Measurements from ENCODE around the gene NPRL2. TPM values are rescaled to one million over a fixed set of nuclear protein-coding genes. Genes with fewer than 3 reads are reported as not detected.

The NPRL2 gene
- total RNA-seq, 1 experiment from 2014 or later, result 35.4 TPM

DNA sequence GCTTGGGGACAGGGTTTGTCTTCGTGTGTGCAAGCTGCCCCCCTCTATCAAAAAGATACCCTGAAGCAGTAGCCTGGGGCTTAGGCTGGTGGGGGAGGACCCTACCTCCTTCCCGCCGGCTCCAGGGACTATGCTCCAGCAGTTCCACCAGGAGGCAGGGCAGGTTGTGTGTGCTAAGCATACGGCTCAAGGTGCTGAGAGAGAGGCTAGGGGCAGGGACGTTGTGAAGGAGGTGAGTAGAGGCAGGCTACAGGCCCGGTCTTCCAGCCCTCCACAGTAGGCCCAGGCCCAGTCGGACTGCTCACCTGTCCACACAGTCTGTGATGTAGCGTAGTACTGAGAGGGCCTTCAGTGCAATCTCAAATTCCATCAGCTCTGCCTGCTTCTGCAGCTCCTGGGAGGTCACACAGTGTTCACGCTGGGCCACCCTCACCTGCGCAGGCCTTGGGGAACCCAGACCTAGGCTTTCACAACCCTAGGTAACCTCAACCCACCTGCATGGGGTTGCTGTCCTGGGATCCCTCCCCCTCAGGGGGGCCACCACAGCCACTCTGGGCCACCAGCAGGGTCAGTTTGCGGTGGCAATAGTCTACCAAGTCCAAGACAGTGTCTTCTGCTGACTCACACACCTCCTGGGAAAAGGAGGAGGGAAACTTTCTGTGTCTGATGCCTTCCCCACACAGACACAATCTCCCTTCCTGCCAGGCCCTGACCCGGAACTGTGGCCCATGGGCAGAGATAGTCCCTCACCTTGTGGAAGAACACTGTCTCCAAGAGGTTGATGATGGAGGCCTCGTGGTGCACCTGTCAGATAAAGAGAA lies 7.6 kb downstream of the NPRL2 start:
- Histone ChIP-seq H3K4me1 (ENCODE audit: control insufficient read depth in 1 of 2, insufficient read depth in 2 of 2, low read length in 2 of 2) (peaks cover 24 to 60% of the 10 kb centered on the region in 2 experiments), H3K27ac (ENCODE audit: low read depth, low read length) (no peak overlapping the region), H3K9ac (ENCODE audit: low read length) (no peak overlapping the region), H3K27me3 (ENCODE audit: insufficient read depth, low read length) (no peaks in the 10 kb centered on the region), H4K20me1 (ENCODE audit: insufficient read depth) (no peaks in the 10 kb centered on the region), H2AFZ (ENCODE audit: low read depth, low read length, poor library complexity, severe bottlenecking) (no peak overlapping the region), H3K79me2 (ENCODE audit: insufficient read depth, low read length) (peaks cover 21% of the 10 kb centered on the region), H3K4me2 (ENCODE audit: low read length) (no peak overlapping the region), H3K9me3 (ENCODE audit: control insufficient read depth in 1 of 2, insufficient read depth in 1 of 2, low read depth in 1 of 2, low read length in 2 of 2) (no peaks in the 10 kb centered on the region), H3K36me3 (ENCODE audit: control insufficient read depth in 1 of 2, insufficient read depth in 2 of 2, low read length in 2 of 2) (peaks cover 0 to 3% of the 10 kb centered on the region in 2 experiments; a peak in 1 of 4 replicates), H3K9me2 (ENCODE audit: insufficient read depth) (no peaks in the 10 kb centered on the region), H3K4me3 (replicated peaks in 1 of 2; ENCODE audit: low read depth in 1 of 2, low read length in 2 of 2) (no peak overlapping the region)
- CTCF ChIA-PET, result no interaction called here
- intact Hi-C loops (cut with micrococcal nuclease), result no loop called here
- TF ChIP-seq, protein P1, sequence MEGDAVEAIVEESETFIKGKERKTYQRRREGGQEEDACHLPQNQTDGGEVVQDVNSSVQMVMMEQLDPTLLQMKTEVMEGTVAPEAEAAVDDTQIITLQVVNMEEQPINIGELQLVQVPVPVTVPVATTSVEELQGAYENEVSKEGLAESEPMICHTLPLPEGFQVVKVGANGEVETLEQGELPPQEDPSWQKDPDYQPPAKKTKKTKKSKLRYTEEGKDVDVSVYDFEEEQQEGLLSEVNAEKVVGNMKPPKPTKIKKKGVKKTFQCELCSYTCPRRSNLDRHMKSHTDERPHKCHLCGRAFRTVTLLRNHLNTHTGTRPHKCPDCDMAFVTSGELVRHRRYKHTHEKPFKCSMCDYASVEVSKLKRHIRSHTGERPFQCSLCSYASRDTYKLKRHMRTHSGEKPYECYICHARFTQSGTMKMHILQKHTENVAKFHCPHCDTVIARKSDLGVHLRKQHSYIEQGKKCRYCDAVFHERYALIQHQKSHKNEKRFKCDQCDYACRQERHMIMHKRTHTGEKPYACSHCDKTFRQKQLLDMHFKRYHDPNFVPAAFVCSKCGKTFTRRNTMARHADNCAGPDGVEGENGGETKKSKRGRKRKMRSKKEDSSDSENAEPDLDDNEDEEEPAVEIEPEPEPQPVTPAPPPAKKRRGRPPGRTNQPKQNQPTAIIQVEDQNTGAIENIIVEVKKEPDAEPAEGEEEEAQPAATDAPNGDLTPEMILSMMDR (IDR thresholded peaks at IDR 0.05 in 2 of 3, conservative IDR thresholded peaks at IDR 0.05 in 1 of 3; ENCODE audit: borderline replicate concordance in 1 of 3, insufficient read depth in 1 of 3, low read depth in 2 of 3, low read length in 2 of 3), result peak in 2 of 3 experiments; percentile 24 to 32; a peak in 2 of 6 replicates
- TF ChIP-seq, protein P2, sequence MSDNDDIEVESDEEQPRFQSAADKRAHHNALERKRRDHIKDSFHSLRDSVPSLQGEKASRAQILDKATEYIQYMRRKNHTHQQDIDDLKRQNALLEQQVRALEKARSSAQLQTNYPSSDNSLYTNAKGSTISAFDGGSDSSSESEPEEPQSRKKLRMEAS (IDR thresholded peaks at IDR 0.05), result no peak
- no peak for TF ChIP-seq ZFX (IDR thresholded peaks at IDR 0.05)
- TF ChIP-seq, protein P3, sequence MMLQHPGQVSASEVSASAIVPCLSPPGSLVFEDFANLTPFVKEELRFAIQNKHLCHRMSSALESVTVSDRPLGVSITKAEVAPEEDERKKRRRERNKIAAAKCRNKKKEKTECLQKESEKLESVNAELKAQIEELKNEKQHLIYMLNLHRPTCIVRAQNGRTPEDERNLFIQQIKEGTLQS (IDR thresholded peaks at IDR 0.05), result no peak
- RAD21 ChIA-PET (ENCODE audit: low non-redundant PET in 1 of 2, low total read pairs in 2 of 2, uncharacterized antibody in 2 of 2, unreplicated experiment in 2 of 2), result no interaction called here
- no TSS peak for BruUV-seq (replicated peaks)
- DNase-seq (ENCODE audit: low read depth, low spot score) (no peak), ATAC-seq (no peak)
- POLR2A ChIA-PET, result no interaction called here
